Anterior cingulate cortex (tissue), 58 donors: ENCODE measurements around the gene NELL1.

Source experiments
- DNase-seq, 58 donors: peaks; one replicate each; lab custom pipeline; 2025; lab: John Stamatoyannopoulos, UW

NELL1 gene

GRCh38 chr11:20934516-20934915 lies 265.1 kb downstream of the NELL1 start:
- peak in 3 of 58 donors; percentile 2 to 16 (median 3) for DNase-seq

DNA sequence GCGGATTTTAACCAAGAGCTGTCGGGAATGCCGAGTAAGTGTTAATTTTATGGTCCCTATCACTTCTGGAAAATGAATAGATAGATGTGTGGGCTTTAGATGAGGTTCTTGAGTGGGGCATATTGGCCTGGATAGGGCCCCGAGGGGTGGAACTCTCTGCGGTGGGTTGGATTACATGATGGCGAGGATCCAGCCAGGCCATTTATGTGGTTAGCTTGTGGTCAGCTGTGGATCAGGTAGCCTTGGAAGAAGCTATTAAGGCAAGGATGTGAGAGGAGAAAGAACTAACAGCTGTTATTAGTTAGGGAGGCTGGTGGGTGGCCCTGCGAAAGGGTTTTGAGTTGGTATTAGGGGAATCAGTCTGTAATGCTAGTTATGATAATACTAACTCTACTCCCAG lies 268.4 kb downstream of the NELL1 start:
- no peak for DNase-seq

- no peak for DNase-seq
Observed at GRCh38 chr11:20949585-20949984, 280.2 kb downstream of the NELL1 start.

DNA sequence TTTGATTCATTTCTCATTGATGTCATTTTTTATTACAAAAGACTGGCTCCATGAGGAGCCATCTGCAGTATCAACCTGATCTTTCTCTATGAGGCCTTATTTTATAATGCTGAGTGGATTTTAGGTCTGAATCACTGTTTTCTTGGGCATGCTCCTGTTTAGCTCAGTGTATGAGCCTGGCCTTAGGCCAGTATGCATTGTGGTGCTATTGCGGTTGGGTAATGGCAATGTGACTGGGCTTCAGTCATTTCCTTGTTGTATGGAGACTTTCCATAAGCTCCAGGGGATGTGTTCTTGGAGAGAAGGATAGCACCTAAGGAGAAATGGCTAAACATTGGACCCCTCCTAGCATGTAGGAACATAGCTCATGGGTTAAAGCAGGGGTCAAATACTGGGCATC lies 293.2 kb downstream of the NELL1 start:
- DNase-seq, result no peak

- DNase-seq, result no peak
Observed at GRCh38 chr11:20963596-20963995, 294.2 kb downstream of the NELL1 start.

DNA sequence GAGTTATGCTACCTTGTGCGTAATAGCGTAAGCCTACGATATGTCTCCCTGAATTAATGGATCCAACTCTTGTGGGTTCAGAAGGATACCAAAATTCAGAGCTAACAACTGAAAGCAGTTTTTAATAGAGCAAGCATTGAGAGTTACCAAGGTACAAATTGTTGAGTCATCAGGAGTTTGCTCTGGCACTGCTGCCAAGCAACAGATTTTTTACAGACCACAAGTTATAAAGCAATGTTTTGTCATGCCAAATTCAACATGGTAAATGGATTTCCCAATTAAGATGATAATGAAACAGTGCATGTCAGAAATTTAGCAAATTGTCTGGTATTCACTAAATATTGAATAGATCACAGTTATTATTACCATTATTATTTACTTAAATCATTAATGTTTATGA lies 295.6 kb downstream of the NELL1 start:
- DNase-seq, result no peak

- no peak for DNase-seq
Observed at GRCh38 chr11:20966489-20966888, 297.1 kb downstream of the NELL1 start.

- no peak for DNase-seq
Observed at GRCh38 chr11:20973940-20974559, 304.7 kb downstream of the NELL1 start.

- DNase-seq, result no peak
Observed at GRCh38 chr11:20980736-20981135, 311.4 kb downstream of the NELL1 start.

DNA sequence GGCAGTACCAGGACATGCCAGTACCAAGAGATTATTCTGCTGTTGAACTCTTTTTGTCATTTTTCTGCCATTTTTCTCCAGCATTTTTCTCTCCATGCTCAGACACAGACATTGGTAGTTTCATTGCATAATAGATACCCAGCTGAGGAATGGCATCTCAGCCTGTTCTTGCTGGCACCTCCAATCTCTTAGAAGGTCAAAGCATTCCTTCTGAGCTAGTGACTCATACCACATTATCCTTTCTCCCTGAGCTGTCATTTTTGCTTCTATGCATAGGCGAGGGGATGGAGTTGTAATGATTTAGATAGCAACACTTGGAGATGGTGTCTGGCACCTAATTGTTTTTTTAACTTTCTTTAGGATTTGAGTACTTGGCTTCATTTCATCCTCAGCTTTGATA lies 321.1 kb downstream of the NELL1 start:
- no peak for DNase-seq

DNA sequence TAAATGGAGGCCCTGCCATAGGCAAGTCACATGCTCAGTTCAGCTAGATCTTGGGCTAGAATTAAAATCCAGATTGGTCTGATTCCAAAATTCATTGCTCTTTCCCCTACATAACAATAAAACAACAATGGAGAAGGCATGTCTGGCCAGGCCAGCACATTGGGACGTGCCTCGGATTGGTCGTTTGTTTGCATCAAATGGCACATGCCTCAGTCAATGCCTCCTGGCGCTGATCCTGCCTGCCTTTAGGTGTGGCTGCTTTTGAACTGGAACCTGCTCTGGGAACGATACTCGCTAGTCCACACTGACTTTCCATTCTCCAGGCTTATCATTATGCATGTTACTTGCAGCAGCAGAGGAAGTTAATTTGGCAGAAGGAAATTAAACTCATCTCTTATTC lies 322.1 kb downstream of the NELL1 start:
- no peak for DNase-seq

DNA sequence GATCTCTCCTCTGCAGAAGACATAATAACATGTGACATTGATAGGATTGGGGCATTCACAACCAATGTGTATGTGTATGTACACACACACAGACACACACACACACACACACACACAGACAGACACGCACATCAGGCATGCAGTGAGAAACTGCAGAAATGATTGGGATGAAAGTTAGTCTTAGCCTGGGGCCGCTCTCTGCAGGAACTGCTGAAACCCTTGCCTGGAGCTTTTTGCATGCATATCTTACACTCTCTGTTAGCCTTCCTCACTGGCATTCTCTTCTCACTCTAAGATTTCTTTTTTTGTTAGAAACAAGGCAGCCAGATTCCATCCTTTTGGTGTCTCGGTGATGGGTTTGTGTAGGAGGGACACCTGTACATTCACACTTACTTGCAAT lies 337.9 kb downstream of the NELL1 start:
- peak in 1 of 58 donors; percentile 32 for DNase-seq

DNA sequence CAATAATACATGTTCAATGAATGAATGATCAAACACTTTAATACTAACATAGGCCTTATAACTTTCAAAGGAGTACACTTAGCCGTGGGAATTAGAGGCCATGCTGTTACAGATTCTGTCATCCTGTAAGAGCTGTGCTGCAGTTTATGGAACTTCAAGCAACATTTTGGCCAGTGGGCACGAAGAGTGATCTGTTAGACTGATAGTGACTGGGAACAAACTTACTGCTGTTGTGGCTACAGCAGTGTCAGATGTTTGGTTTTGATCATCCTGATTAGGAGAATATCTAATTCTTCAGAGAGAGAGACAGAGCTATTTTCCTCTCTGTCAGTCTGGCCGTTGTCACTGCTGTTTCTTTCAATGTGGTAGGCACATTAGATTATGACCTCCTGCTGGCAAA lies 348.9 kb downstream of the NELL1 start:
- no peak for DNase-seq

- no peak for DNase-seq
Observed at GRCh38 chr11:21026685-21027084, 357.3 kb downstream of the NELL1 start.

DNA sequence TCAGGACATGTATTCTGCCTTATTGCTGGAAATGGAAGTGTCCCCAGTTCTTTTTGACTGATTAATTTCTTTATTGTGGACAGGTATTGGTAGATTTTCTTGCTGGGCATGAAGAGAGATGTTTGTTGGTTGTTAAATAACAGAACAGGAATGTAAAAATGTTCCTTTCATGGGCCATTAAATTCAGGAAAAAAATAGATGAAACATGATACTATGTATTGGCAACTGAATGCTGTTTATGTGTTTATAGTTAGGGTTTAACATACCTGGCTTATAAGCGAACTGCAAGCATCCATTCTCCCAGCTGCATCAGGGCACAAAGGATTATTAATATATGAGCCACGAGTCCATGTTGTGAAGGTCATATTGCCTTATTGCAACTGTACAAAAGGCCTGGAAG lies 368.5 kb downstream of the NELL1 start:
- DNase-seq, result no peak

DNA sequence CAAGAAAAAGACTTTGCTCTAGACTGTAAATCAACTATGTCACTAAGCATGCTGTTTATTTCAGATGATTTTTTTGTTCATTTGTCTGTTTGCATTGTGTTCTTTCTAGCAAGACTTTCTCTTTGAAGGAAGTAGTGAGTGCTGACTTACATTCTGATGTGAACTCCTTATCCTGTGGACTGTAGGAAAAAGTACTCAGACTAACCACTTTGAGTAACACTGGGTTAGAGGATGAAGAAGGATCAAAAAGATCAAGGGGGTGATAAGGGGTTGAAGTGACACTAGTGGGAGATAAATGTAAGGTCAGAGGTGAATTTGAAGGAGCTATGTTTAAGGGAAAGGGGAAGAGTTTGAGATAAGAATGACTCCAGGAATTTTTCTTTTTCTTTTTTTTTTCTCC lies 369.4 kb downstream of the NELL1 start:
- DNase-seq, result no peak

GRCh38 chr11:21040630-21041029 lies 371.2 kb downstream of the NELL1 start:
- DNase-seq, result no peak

- DNase-seq, result no peak
Observed at GRCh38 chr11:21048626-21049025, 379.2 kb downstream of the NELL1 start.

DNA sequence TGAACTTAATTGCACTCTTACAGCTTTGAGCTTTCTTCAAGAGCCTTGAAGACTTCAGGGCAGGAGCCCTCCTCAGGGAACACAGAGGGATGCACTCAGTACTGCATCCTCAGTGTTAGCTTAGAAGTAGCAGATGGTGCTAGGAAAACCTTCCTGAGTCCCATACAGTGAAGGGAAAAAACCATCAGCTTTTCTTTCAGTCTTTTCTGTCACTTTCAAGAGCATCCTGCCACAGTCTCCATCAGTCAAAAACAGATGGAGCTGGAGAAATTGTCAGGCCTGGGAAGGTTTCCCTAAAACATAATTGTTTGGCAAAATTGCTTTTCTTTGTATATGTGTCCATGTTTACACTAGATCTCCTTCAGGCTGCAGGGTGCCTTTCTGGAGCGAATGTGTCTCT lies 384.1 kb downstream of the NELL1 start:
- DNase-seq, result no peak

DNA sequence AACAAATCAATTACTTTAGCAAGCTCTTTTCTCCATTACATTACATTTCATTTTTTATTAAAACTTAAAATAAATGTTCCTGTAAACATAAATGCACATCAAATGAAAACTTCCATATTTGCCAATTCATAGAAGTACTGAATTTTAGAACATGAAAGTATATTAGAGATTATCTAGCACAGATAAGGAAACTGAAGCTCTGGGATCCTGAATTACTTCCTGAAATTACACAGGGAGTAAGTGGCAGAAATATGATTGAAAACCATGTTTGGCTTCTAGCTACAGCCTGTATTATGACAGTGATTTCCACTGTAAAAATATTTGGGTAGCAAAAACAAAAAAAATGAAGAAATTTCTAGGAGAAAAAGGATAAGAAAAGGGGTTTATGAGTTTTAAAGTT lies 387.3 kb downstream of the NELL1 start:
- no peak for DNase-seq

- DNase-seq, result no peak
Observed at GRCh38 chr11:21059879-21060278, 390.5 kb downstream of the NELL1 start.

DNA sequence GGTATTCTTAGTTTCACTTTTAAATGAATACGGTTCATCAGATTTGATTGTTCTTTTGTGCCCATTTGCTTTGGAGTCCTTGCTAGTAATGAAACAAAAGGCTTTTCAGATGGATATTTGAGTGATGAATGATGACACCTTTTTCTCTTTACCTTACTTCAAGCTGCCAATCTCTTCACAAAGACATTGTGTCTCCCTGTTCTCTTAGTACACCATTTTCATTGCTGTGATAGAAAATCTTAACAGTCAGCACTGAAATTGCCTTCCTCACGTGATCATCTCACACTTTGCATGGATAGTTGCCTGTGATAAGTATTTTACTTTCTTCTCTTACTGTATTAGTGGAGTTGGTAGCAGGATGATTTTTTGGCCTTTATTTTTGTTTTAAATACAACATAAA lies 396.6 kb downstream of the NELL1 start:
- DNase-seq, result no peak

GRCh38 chr11:21068886-21069285 lies 399.5 kb downstream of the NELL1 start:
- DNase-seq, result no peak
